ENCODE data around the gene LMLN.
"Not testable (repeated sequence)": the region's sequence is repeated elsewhere in the genome, so short reads cannot be mapped to it uniquely, and the experiment has no call there.

LMLN gene

DNA sequence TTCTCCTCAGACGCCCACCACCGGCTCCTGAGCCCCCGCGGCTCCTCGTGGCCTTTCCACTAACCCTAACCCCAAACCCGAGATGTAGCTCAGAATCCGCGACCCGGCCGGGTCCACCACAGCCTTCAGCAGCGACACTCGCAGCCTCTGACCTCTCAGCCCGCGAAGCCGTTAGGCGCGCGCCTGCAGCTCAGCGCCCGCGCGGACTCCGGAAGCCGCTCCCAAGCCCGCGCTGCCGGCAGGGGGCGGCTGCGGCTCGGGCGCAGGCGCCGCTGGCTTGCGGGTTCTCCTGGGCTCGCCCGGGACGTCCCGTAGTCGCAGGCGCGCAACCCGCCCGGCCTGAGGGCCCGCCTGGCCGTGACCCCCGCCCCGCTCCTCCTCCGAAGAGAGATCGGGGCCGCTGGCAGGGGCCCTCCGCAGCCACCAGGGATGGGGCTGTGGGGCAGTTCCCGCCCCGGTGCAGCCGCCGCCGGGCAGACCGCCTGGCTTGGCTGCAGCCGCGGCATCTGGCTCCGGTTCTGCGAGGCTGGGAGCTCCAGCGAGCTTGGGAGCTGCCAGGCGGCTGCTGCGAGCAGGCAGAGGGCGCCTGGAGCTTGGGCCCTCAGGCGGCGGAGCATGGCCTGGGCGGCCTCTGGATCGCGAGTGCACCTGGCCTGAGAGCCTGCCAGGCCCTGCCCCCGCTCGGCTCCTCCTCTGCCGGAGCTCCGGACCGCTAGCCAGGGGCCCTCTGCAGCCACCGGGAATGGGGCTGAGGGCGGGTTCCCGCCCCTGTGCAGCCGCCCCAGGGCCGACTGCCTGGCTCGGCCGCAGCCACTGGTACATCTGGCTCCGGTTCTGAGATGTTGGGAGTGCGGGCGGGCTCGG, 120.7 kb downstream of the LMLN start:
- TF ChIP-seq, protein P1, sequence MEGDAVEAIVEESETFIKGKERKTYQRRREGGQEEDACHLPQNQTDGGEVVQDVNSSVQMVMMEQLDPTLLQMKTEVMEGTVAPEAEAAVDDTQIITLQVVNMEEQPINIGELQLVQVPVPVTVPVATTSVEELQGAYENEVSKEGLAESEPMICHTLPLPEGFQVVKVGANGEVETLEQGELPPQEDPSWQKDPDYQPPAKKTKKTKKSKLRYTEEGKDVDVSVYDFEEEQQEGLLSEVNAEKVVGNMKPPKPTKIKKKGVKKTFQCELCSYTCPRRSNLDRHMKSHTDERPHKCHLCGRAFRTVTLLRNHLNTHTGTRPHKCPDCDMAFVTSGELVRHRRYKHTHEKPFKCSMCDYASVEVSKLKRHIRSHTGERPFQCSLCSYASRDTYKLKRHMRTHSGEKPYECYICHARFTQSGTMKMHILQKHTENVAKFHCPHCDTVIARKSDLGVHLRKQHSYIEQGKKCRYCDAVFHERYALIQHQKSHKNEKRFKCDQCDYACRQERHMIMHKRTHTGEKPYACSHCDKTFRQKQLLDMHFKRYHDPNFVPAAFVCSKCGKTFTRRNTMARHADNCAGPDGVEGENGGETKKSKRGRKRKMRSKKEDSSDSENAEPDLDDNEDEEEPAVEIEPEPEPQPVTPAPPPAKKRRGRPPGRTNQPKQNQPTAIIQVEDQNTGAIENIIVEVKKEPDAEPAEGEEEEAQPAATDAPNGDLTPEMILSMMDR (conservative IDR thresholded peaks at IDR 0.05; ENCODE audit: low read depth, low read length) = peak; percentile 40
- peak overlapping the region; percentile 43 for H3K4me3 ChIP-seq (ENCODE audit: low read depth, low read length)
- DNase-seq (ENCODE audit: low read depth) = peak; percentile 63

DNA sequence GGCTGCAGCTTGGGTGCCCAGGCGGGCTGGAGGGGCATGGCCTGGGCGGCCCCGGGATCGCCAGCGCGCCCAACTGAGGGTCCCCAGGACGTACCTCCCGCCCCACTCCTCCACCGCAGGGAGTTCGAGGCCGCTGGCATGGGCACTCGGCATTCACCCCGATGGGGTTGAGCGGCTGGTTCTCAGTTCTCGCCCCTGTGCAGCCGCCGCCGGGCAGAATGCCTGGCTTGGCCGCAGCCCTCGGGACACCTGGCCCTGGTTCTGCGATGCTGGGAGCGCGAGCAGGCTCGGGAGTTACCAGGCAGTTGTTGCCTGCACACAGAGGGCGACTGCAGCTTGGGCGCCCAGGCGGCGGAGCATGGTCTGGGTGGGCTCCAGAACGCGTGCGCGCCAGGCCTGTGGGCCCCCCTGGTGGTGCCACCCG, 121.4 kb downstream of the LMLN start:
- TF ChIP-seq, protein P1 (conservative IDR thresholded peaks at IDR 0.05; ENCODE audit: low read depth, low read length) = no peak
- H3K4me3 ChIP-seq (ENCODE audit: low read depth, low read length) = no peak overlapping the region
- no peak for DNase-seq (ENCODE audit: low read depth)

DNA sequence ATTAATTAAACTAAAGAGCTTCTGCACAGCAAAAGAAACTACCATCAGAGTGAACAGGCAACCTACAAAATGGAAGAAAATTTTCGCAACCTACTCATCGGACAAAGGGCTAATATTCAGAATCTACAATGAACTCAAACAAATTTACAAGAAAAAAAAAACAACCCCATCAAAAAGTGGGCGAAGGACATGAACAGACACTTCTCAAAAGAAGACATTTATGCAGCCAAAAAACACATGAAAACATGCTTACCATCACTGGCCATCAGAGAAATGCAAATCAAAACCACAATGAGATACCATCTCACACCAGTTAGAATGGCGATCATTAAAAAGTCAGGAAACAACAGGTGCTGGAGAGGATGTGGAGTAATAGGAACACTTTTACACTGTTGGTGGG, 122.2 kb downstream of the LMLN start:
- DNase-seq (ENCODE audit: low read depth) = not testable (repeated sequence)

DNA sequence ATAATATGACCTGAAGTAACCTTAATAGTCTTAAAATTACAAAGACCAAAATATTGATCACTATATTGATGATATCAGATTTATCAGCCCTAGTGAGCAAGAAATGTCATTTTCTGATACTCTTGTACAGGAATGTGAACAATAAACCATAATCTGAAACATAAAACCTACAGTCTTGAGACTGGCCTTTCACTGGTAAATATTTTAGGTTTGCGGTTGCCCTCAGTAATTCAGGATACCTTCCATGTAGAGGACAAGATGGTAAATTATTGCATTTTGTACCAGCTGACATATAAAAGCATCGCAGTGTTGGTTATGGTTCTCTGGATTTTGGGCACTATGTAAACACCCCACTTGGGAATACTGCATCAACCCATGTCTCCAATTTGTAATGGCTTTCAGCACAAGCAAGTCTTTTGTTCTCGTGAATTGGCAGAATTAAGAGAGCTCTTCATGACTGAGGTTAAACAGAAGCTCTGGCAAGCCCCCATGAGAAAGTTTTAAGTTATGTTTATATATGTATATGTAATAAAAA, 128.5 kb downstream of the LMLN start:
- no peak for DNase-seq (ENCODE audit: low read depth)
- H3K4me3 ChIP-seq (ENCODE audit: low read depth, low read length) = no peak overlapping the region
- TF ChIP-seq, protein P1 (conservative IDR thresholded peaks at IDR 0.05; ENCODE audit: low read depth, low read length) = no peak

More for the DNA sequence above, 122.2 kb downstream of the LMLN start:
- not testable (repeated sequence) for H3K4me3 ChIP-seq (ENCODE audit: low read depth, low read length)

DNA sequence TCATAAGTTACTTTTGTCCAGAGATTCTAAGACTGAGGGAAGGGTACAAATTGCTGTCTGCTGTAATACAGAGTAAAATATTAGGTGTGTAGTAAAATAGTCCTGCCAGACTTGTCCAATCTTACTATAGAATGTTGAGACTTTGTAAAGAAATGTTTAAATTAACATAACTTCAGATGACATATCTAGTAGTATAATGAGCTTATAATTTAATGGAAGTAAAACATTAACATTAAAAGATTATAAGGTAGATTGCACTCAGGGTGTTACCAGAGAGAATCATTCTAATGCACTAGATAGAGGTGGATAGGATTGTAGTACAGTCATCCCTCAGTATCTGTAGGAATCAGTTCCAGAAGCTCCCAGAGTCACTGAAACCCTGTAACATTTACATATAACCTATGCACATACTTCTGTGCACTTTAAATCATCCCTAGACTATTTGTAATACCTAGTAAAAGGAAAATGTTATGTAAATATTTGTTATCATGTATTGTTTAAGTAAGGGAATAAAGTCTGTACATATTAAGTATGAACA, 130.8 kb downstream of the LMLN start:
- TF ChIP-seq, protein P1 (conservative IDR thresholded peaks at IDR 0.05; ENCODE audit: low read depth, low read length) = no peak
- H3K4me3 ChIP-seq (ENCODE audit: low read depth, low read length) = no peak overlapping the region
- DNase-seq (ENCODE audit: low read depth) = no peak

DNA sequence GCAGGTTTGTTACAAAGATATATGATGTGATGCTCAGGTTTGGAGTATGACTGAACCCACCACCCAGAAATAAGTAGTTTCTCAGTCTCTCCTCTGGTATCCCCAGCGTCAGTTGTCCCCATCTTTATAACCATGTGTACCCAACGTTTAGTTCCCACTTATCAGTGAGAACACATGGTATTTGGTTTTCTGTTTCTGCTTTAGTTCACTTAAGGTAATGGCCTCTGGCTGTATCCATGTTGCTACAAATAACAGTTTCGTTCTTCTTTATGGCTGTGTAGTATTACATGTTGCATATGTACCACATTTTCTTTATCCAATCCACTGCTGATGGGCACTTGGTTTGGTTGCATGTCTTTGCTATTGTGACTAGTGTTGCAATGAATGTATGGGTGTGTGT, 132.3 kb downstream of the LMLN start:
- H3K4me3 ChIP-seq (ENCODE audit: low read depth, low read length) = no peak overlapping the region
- TF ChIP-seq, protein P1 (conservative IDR thresholded peaks at IDR 0.05; ENCODE audit: low read depth, low read length) = no peak
- no peak for DNase-seq (ENCODE audit: low read depth)

DNA sequence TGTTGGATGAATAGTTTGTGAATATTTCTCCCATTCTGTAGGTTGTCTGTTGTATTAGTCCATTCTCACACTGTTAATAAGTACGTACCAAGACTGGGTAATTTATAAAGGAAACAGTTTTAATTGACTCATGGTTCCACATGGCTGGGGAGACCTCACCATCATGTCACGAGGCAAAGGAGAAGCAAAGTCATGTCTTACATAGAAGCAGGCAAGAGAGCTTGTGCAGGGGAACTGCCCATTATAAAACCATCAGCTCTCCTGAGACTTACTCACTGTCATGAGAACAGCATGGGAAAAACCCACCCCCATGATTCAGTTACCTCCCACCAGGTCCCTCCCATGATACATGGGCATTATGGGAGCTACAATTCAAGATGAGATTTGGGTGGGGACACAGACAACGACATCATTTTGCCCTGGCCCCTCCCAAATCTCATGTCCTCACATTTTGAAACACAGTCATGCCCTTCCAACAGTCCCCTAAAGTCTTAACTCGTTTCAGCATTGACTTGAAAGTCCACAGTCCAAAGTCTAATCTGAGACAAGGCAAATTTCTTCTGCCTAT, 133.2 kb downstream of the LMLN start:
- H3K4me3 ChIP-seq (ENCODE audit: low read depth, low read length) = no peak overlapping the region
- TF ChIP-seq, protein P1 (conservative IDR thresholded peaks at IDR 0.05; ENCODE audit: low read depth, low read length) = no peak
- DNase-seq (ENCODE audit: low read depth) = no peak
